GM23338 (cell line): ENCODE measurements around the gene GET4. TPM values are rescaled to one million over a fixed set of nuclear protein-coding genes. Genes with fewer than 3 reads are reported as not detected.

Source experiments
- ATAC-seq: fragments of 200-7000 bp; cut with Tn5 transposase; 3 replicates; pipeline ENCODE4 v1.9.1; 2020
- DNase-seq: peaks from one replicate; pipeline ENCODE4 v3.0.0-alpha.2; 2015; ENCODE audit warnings: low spot score
- H2AFZ ChIP-seq: fragments of 200-600 bp; sonication (generic); 2 replicates; pipeline ENCODE4 v1.8.0; 2016; ENCODE audit warnings: antibody characterized with exemption, mild to moderate bottlenecking, moderate library complexity
- H3F3A ChIP-seq: fragments of 200-600 bp; sonication (generic); replicated peaks from 2 replicates; pipeline ENCODE4 v1.8.0; 2017; ENCODE audit warnings: antibody characterized with exemption, mixed run types, low read depth
- H3K27ac ChIP-seq: fragments of 200-600 bp; sonication (generic); 2 replicates; pipeline ENCODE4 v1.6.1; 2016; ENCODE audit warnings: low read depth
- H3K27me3 ChIP-seq: fragments of 200-600 bp; sonication (generic); 2 replicates; pipeline ENCODE4 v1.8.0; 2016; ENCODE audit warnings: mild to moderate bottlenecking, mixed run types, moderate library complexity; ENCODE audit not compliant: insufficient read depth
- H3K36me3 ChIP-seq: fragments of 200-600 bp; sonication (generic); 2 replicates; pipeline ENCODE4 v1.8.0; 2016; ENCODE audit warnings: mild to moderate bottlenecking; ENCODE audit not compliant: insufficient read depth
- H3K4me1 ChIP-seq: fragments of 200-600 bp; sonication (generic); 2 replicates; pipeline ENCODE4 v1.8.0; 2016; ENCODE audit warnings: mild to moderate bottlenecking, moderate library complexity; ENCODE audit not compliant: insufficient read depth
- H3K4me2 ChIP-seq: fragments of 200-600 bp; sonication (generic); 2 replicates; pipeline ENCODE4 v1.7.1; 2017; ENCODE audit warnings: mixed run types
- H3K4me3 ChIP-seq: fragments of 200-600 bp; sonication (generic); 2 replicates; pipeline ENCODE4 v1.6.1; 2016; ENCODE audit warnings: mixed run types
- H3K79me2 ChIP-seq: fragments of 200-600 bp; sonication (generic); replicated peaks from 2 replicates; pipeline ENCODE4 v1.8.0; 2017; ENCODE audit warnings: mild to moderate bottlenecking; ENCODE audit not compliant: insufficient read depth
- H3K9me2 ChIP-seq: fragments of 200-600 bp; sonication (generic); 2 replicates; pipeline ENCODE4 v1.8.0; 2017; ENCODE audit not compliant: insufficient read depth
- H4K20me1 ChIP-seq: fragments of 200-600 bp; sonication (generic); replicated peaks from 2 replicates; pipeline ENCODE4 v1.8.0; 2017; ENCODE audit warnings: mild to moderate bottlenecking; ENCODE audit not compliant: insufficient read depth
- H3K27ac Mint-ChIP-seq: 2 replicates; pipeline ENCODE4 v1.8.0; 2020; ENCODE audit warnings: inconsistent platforms, mild to moderate bottlenecking, moderate library complexity, mixed read lengths
- H3K27me3 Mint-ChIP-seq: 3 replicates; pipeline ENCODE4 v1.8.0; 2022; ENCODE audit warnings: low read depth, mild to moderate bottlenecking, moderate library complexity, mixed read lengths, inconsistent platforms; ENCODE audit not compliant: insufficient read depth, poor library complexity
- H3K36me3 Mint-ChIP-seq: 3 replicates; pipeline ENCODE4 v1.8.0; 2021; ENCODE audit warnings: low read depth, mild to moderate bottlenecking, inconsistent platforms, moderate library complexity, mixed read lengths
- H3K4me1 Mint-ChIP-seq: 3 replicates; pipeline ENCODE4 v1.8.0; 2020; ENCODE audit warnings: mild to moderate bottlenecking, inconsistent platforms, mixed read lengths
- H3K4me3 Mint-ChIP-seq: 3 replicates; pipeline ENCODE4 v1.8.0; 2021; ENCODE audit warnings: moderate library complexity, mild to moderate bottlenecking, inconsistent platforms, mixed read lengths
- H3K9me3 Mint-ChIP-seq: 3 replicates; pipeline ENCODE4 v1.8.0; 2020; ENCODE audit warnings: moderate library complexity, mild to moderate bottlenecking, inconsistent platforms, mixed read lengths
- CREB1 ChIP-seq: fragments of 250-450 bp; sonication (Bioruptor Pico); IDR thresholded peaks from 2 replicates; pipeline ENCODE4 v1.5.0; 2020; ENCODE audit warnings: low read depth, mild to moderate bottlenecking, moderate library complexity
- CTCF ChIP-seq, 2 experiments: fragments of 200-600 bp in 1 of 2; sonication (generic) in 1 of 2; conservative IDR thresholded peaks; 2 replicates each; pipeline versions ENCODE4 v1.5.1 to v1.6.1; 2016 to 2017; ENCODE audit warnings: antibody characterized with exemption in 2 of 2, low read depth in 2 of 2, mild to moderate bottlenecking in 2 of 2, moderate library complexity in 1 of 2
- ETS1 ChIP-seq: IDR thresholded peaks from 2 replicates; pipeline ENCODE4 v1.6.1; 2016; ENCODE audit warnings: antibody characterized with exemption
- EZH2 ChIP-seq: fragments of 200-600 bp; sonication (generic); IDR thresholded peaks from one replicate; pipeline ENCODE4 v1.8.0; 2017; ENCODE audit warnings: antibody characterized with exemption, mild to moderate bottlenecking, low read depth; ENCODE audit not compliant: unreplicated experiment
- EZH2phosphoT487 ChIP-seq: fragments of 200-600 bp; sonication (generic); IDR thresholded peaks from one replicate; pipeline ENCODE4 v1.8.1; 2018; ENCODE audit warnings: antibody characterized with exemption; ENCODE audit not compliant: unreplicated experiment
- JUNB ChIP-seq: IDR thresholded peaks from one replicate; pipeline ENCODE4 v1.6.1; 2016; ENCODE audit warnings: antibody characterized with exemption; ENCODE audit not compliant: unreplicated experiment
- NANOG ChIP-seq: IDR thresholded peaks from 2 replicates; pipeline ENCODE4 v1.6.1; 2016; ENCODE audit warnings: antibody characterized with exemption, borderline replicate concordance
- POLR2AphosphoS5 ChIP-seq: IDR thresholded peaks from 2 replicates; pipeline ENCODE4 v1.6.1; 2016; ENCODE audit warnings: antibody characterized with exemption, low read depth
- REST ChIP-seq: IDR thresholded peaks from one replicate; pipeline ENCODE4 v1.6.1; 2018; ENCODE audit warnings: antibody characterized with exemption; ENCODE audit not compliant: unreplicated experiment
- STAT1 ChIP-seq: IDR thresholded peaks from one replicate; pipeline ENCODE4 v1.6.1; 2016; ENCODE audit warnings: antibody characterized with exemption; ENCODE audit not compliant: unreplicated experiment
- ZNF114 ChIP-seq: fragments of 250-450 bp; sonication (Bioruptor Pico); IDR thresholded peaks from 2 replicates; pipeline ENCODE4 v1.5.0; 2020; ENCODE audit warnings: mild to moderate bottlenecking, moderate library complexity
- ZNF331 ChIP-seq: fragments of 250-450 bp; sonication (Bioruptor Pico); IDR thresholded peaks from 2 replicates; pipeline ENCODE4 v1.5.0; 2020; ENCODE audit warnings: low read depth, mild to moderate bottlenecking, moderate library complexity
- ZNF462 ChIP-seq: fragments of 250-450 bp; sonication (Bioruptor Pico); IDR thresholded peaks from 2 replicates; pipeline ENCODE4 v1.5.0; 2020; ENCODE audit warnings: mild to moderate bottlenecking, moderate library complexity
- polyA plus RNA-seq: library from polyadenylated mRNA; unstranded; fragments of >200 nt; fragmentation: Nextera tagmentation; extraction: Ambion mirVana; gene quantifications from 2 replicates; pipeline ENCODE4 v1.2.1, GENCODE V29; 2016
- total RNA-seq: library from RNA; depleted of rRNA; stranded (reverse); fragments of >200 nt; shearing (Covaris generic); gene quantifications from 2 replicates; pipeline ENCODE4 v1.2.3, GENCODE V29; 2014

GET4 gene
- total and polyA plus RNA-seq, 2 experiments from 2014 or later, result 48.0 to 79.1 TPM

- Histone ChIP-seq H3K9me2 (no peaks in the 10 kb centered on the region), H3K4me1 (no peaks in the 10 kb centered on the region), H3K27ac (no peak overlapping the region), H3K27me3 (no peaks in the 10 kb centered on the region), H3K36me3 (no peaks in the 10 kb centered on the region), H3K79me2 (no peaks in the 10 kb centered on the region), H2AFZ (no peak overlapping the region), H3K4me2 (no peak overlapping the region), H4K20me1 (no peaks in the 10 kb centered on the region), H3F3A (no peaks in the 10 kb centered on the region), H3K4me3 (no peak overlapping the region)
- no peaks in the 10 kb centered on the region for H3K4me1 Mint-ChIP-seq
- no peaks in the 10 kb centered on the region for H3K36me3 Mint-ChIP-seq
- DNase-seq (no peak), ATAC-seq (peak; percentile 88)
- no peak for TF ChIP-seq CTCF (conservative IDR thresholded peaks at IDR 0.05; ENCODE audit: low read depth in 2 of 2)
- TF ChIP-seq JUNB, result no peak
- TF ChIP-seq EZH2phosphoT487, result no peak
- TF ChIP-seq ZNF114 (CRISPR knock-in tag), result no peak
- no peak for TF ChIP-seq ZNF331 (CRISPR knock-in tag)
- TF ChIP-seq NANOG, result no peak
- no peak for TF ChIP-seq STAT1
- no peak for TF ChIP-seq EZH2
- no peak for TF ChIP-seq CREB1 (CRISPR knock-in tag)
- TF ChIP-seq ZNF462, result no peak
- no peak for TF ChIP-seq POLR2AphosphoS5
- TF ChIP-seq REST, result no peak
- no peak for TF ChIP-seq ETS1
- H3K27me3 Mint-ChIP-seq, result peaks cover 4% of the 10 kb centered on the region
- H3K9me3 Mint-ChIP-seq, result peaks cover 3% of the 10 kb centered on the region; the same call in 2 of the 3 replicates
- H3K4me3 Mint-ChIP-seq, result no peak overlapping the region
- no peak overlapping the region for H3K27ac Mint-ChIP-seq
Observed at GRCh38 chr7:935164-935873, 59.0 kb downstream of the GET4 start.
